Lung microvascular endothelial cell (primary cell): ENCODE measurements around the gene DYNLL2. TPM values are rescaled to one million over a fixed set of nuclear protein-coding genes. Genes with fewer than 3 reads are reported as not detected.
"Not testable (repeated sequence)": the region's sequence is repeated elsewhere in the genome, so short reads cannot be mapped to it uniquely, and the experiment has no call there.

Experiments used
- DNase-seq, 2 donors: peaks; one replicate each; pipeline versions ENCODE4 v3.0.0 to v3.0.0-alpha.2; 2010; ENCODE audit warnings: low read depth in 2 of 2
- total RNA-seq: library from RNA; depleted of rRNA; stranded (reverse); fragments of >200 nt; gene quantifications from 2 replicates; pipeline ENCODE4 v1.2.1, GENCODE V29; 2014

Gene DYNLL2
- total RNA-seq, result 8.5 and 14.7 TPM in 2 replicates

GRCh38 chr17:58082870-58083490, at the start of gene DYNLL2:
TSS of gene DYNLL2 (plus strand) at chr17:58083419. CDS start at chr17:58087091, 3,672 bp downstream.
- DNase-seq, result peak; percentile 89 to 90

- no peak for DNase-seq
These were observed 43.2 kb upstream of the DYNLL2 start for GRCh38 chr17:58039975-58040374.

GRCh38 chr17:58040386-58040785, 42.8 kb upstream of the DYNLL2 start:
- no peak for DNase-seq

GRCh38 chr17:58041161-58041560, 42.1 kb upstream of the DYNLL2 start:
- no peak for DNase-seq

GRCh38 chr17:58043221-58044181, 39.7 kb upstream of the DYNLL2 start:
- DNase-seq, result no peak

- DNase-seq, result not testable (repeated sequence)
These were observed 39.0 kb upstream of the DYNLL2 start for GRCh38 chr17:58044256-58044655.

- DNase-seq, result no peak
These were observed 36.8 kb upstream of the DYNLL2 start for GRCh38 chr17:58046239-58047094.

- DNase-seq, result no peak
These were observed 35.7 kb upstream of the DYNLL2 start for GRCh38 chr17:58047376-58048150.

GRCh38 chr17:58049533-58049932, 33.7 kb upstream of the DYNLL2 start:
- DNase-seq, result no peak

GRCh38 chr17:58050966-58051365, 32.3 kb upstream of the DYNLL2 start:
- no peak for DNase-seq

GRCh38 chr17:58051468-58051867, 31.8 kb upstream of the DYNLL2 start:
- DNase-seq, result no peak

GRCh38 chr17:58052407-58052806, 30.8 kb upstream of the DYNLL2 start:
- DNase-seq, result no peak

- no peak for DNase-seq
These were observed 30.1 kb upstream of the DYNLL2 start for GRCh38 chr17:58052945-58053715.

GRCh38 chr17:58054641-58055040, 28.6 kb upstream of the DYNLL2 start:
- no peak for DNase-seq

GRCh38 chr17:58056476-58056875, 26.7 kb upstream of the DYNLL2 start:
- no peak for DNase-seq

- DNase-seq, result no peak
These were observed 24.1 kb upstream of the DYNLL2 start for GRCh38 chr17:58059141-58059540.

GRCh38 chr17:58060596-58061191, 22.5 kb upstream of the DYNLL2 start:
- DNase-seq, result peak; percentile 11 to 82

- no peak for DNase-seq
These were observed 21.5 kb upstream of the DYNLL2 start for GRCh38 chr17:58061672-58062071.

- DNase-seq, result no peak
These were observed 18.0 kb upstream of the DYNLL2 start for GRCh38 chr17:58065238-58065637.

GRCh38 chr17:58066401-58066800, 16.8 kb upstream of the DYNLL2 start:
- DNase-seq, result no peak
